ENCODE measurements around the gene RTEL1.
A peak's percentile ranks its signal among the peaks of the same experiment; 100 is the strongest.

RTEL1 gene

GRCh38 chr20:63651942-63652191 is 6.2 kb upstream of the RTEL1 start:
- Histone ChIP-seq H4K8ac (ENCODE audit: low read depth, low read length) (no peak overlapping the region), H3K79me2 (ENCODE audit: control insufficient read depth, insufficient read depth, low read length) (no peaks in the 10 kb centered on the region), H2BK15ac (replicated peaks; ENCODE audit: low read depth) (no peak overlapping the region), H2AK5ac (ENCODE audit: low read length) (no peak overlapping the region), H2BK5ac (ENCODE audit: low read length) (no peak overlapping the region), H3K4ac (ENCODE audit: low read depth, low read length) (no peak overlapping the region), H3K18ac (ENCODE audit: low read length) (no peak overlapping the region), H3K4me2 (ENCODE audit: low read length) (peak overlapping the region; percentile 23), H3K23ac (ENCODE audit: low read length) (no peak overlapping the region), H3K27ac (ENCODE audit: low read depth, low read length) (no peak overlapping the region), H3K4me3 (ENCODE audit: low read length) (no peak overlapping the region), H3K27me3 (ENCODE audit: insufficient read depth, low read length, poor library complexity) (no peaks in the 10 kb centered on the region), H4K5ac (ENCODE audit: low read length) (no peak overlapping the region), H3K9ac (ENCODE audit: low read length) (peak overlapping the region; percentile 48), H3K79me1 (ENCODE audit: low read length) (no peaks in the 10 kb centered on the region), H2BK120ac (ENCODE audit: low read depth, low read length) (no peak overlapping the region), H3K36me3 (ENCODE audit: control insufficient read depth, insufficient read depth, low read length) (no peaks in the 10 kb centered on the region), H3K56ac (ENCODE audit: low read length) (peak overlapping the region; percentile 73), H3K4me1 (ENCODE audit: control insufficient read depth, low read depth, low read length) (peaks cover 3% of the 10 kb centered on the region)
- WGBS (ENCODE audit: extremely low coverage, insufficient coverage, low lambda C conversion rate) = no CpG with 5 or more reads among the region's 11 CpGs
- DNase-seq = no peak

- no peak overlapping the region for H2BK15ac ChIP-seq (replicated peaks; ENCODE audit: low read depth)
- no peaks in the 10 kb centered on the region for H3K79me1 ChIP-seq (ENCODE audit: low read length)
- H3K23ac ChIP-seq (ENCODE audit: low read length) = no peak overlapping the region
- H3K4me3 ChIP-seq (ENCODE audit: low read length) = peak overlapping the region; percentile 42
- no peak overlapping the region for H2BK5ac ChIP-seq (ENCODE audit: low read length)
- peak; percentile 51 for DNase-seq
- no peak overlapping the region for H2BK120ac ChIP-seq (ENCODE audit: low read depth, low read length)
- no peak overlapping the region for H2AK5ac ChIP-seq (ENCODE audit: low read length)
- no peaks in the 10 kb centered on the region for H3K79me2 ChIP-seq (ENCODE audit: control insufficient read depth, insufficient read depth, low read length)
- H3K4me2 ChIP-seq (ENCODE audit: low read length) = peak overlapping the region; percentile 67
- H3K36me3 ChIP-seq (ENCODE audit: control insufficient read depth, insufficient read depth, low read length) = no peaks in the 10 kb centered on the region
- no peak overlapping the region for H3K18ac ChIP-seq (ENCODE audit: low read length)
- H4K8ac ChIP-seq (ENCODE audit: low read depth, low read length) = no peak overlapping the region
- H3K27ac ChIP-seq (ENCODE audit: low read depth, low read length) = no peak overlapping the region
- H3K4ac ChIP-seq (ENCODE audit: low read depth, low read length) = no peak overlapping the region
- H3K27me3 ChIP-seq (ENCODE audit: insufficient read depth, low read length, poor library complexity) = no peaks in the 10 kb centered on the region
- H3K4me1 ChIP-seq (ENCODE audit: control insufficient read depth, low read depth, low read length) = peaks cover 3% of the 10 kb centered on the region
- no peak overlapping the region for H4K5ac ChIP-seq (ENCODE audit: low read length)
- no CpG with 5 or more reads among the region's 91 CpGs for WGBS (ENCODE audit: extremely low coverage, insufficient coverage, low lambda C conversion rate)
- H3K9ac ChIP-seq (ENCODE audit: low read length) = peak overlapping the region; percentile 65
- H3K56ac ChIP-seq (ENCODE audit: low read length) = peak overlapping the region; percentile 73
These were observed 5.7 kb upstream of the RTEL1 start for GRCh38 chr20:63652192-63652980.

- Histone ChIP-seq H3K4ac (ENCODE audit: low read depth, low read length) (peak within 1 kb of the TSS; percentile 39), H3K4me3 (ENCODE audit: low read length) (peak within 1 kb of the TSS; percentile 42), H3K79me2 (ENCODE audit: control insufficient read depth, insufficient read depth, low read length) (no peaks in the 10 kb centered on the region), H3K23ac (ENCODE audit: low read length) (no peak within 1 kb of the TSS), H3K4me2 (ENCODE audit: low read length) (peak within 1 kb of the TSS; percentile 67), H3K27me3 (ENCODE audit: insufficient read depth, low read length, poor library complexity) (no peaks in the 10 kb centered on the region), H2BK15ac (replicated peaks; ENCODE audit: low read depth) (no peak within 1 kb of the TSS), H3K18ac (ENCODE audit: low read length) (no peak within 1 kb of the TSS), H2BK120ac (ENCODE audit: low read depth, low read length) (no peak within 1 kb of the TSS), H2BK5ac (ENCODE audit: low read length) (peak within 1 kb of the TSS; percentile 10), H3K36me3 (ENCODE audit: control insufficient read depth, insufficient read depth, low read length) (no peaks in the 10 kb centered on the region), H4K8ac (ENCODE audit: low read depth, low read length) (no peak within 1 kb of the TSS), H3K9ac (ENCODE audit: low read length) (peak within 1 kb of the TSS; percentile 85), H4K5ac (ENCODE audit: low read length) (no peak within 1 kb of the TSS), H2AK5ac (ENCODE audit: low read length) (no peak within 1 kb of the TSS), H3K79me1 (ENCODE audit: low read length) (no peaks in the 10 kb centered on the region), H3K4me1 (ENCODE audit: control insufficient read depth, low read depth, low read length) (peaks cover 3% of the 10 kb centered on the region), H3K27ac (ENCODE audit: low read depth, low read length) (no peak within 1 kb of the TSS), H3K56ac (ENCODE audit: low read length) (peak within 1 kb of the TSS; percentile 86)
- WGBS (ENCODE audit: extremely low coverage, insufficient coverage, low lambda C conversion rate) = no CpG with 5 or more reads among the region's 73 CpGs
- DNase-seq = peak; percentile 97
These were observed 4.8 kb upstream of the RTEL1 start, which contains the start of gene STMN3 for GRCh38 chr20:63653041-63653973. STMN3 (minus strand) TSS chr20:63653424; CDS start chr20:63653345, 79 bp downstream.

- Histone ChIP-seq H2BK120ac (ENCODE audit: low read depth, low read length) (no peak overlapping the region), H3K79me1 (ENCODE audit: low read length) (peaks cover 4% of the 10 kb centered on the region), H3K27ac (ENCODE audit: low read depth, low read length) (no peak overlapping the region), H3K36me3 (ENCODE audit: control insufficient read depth, insufficient read depth, low read length) (no peaks in the 10 kb centered on the region), H3K9ac (ENCODE audit: low read length) (peak overlapping the region; percentile 85), H3K4ac (ENCODE audit: low read depth, low read length) (peak overlapping the region; percentile 39), H2AK5ac (ENCODE audit: low read length) (no peak overlapping the region), H4K5ac (ENCODE audit: low read length) (no peak overlapping the region), H4K8ac (ENCODE audit: low read depth, low read length) (no peak overlapping the region), H3K27me3 (ENCODE audit: insufficient read depth, low read length, poor library complexity) (no peaks in the 10 kb centered on the region), H3K56ac (ENCODE audit: low read length) (peak overlapping the region; percentile 86), H3K4me2 (ENCODE audit: low read length) (peak overlapping the region; percentile 25), H3K79me2 (ENCODE audit: control insufficient read depth, insufficient read depth, low read length) (no peaks in the 10 kb centered on the region), H3K18ac (ENCODE audit: low read length) (no peak overlapping the region), H2BK15ac (replicated peaks; ENCODE audit: low read depth) (no peak overlapping the region), H3K4me1 (ENCODE audit: control insufficient read depth, low read depth, low read length) (peaks cover 4% of the 10 kb centered on the region), H2BK5ac (ENCODE audit: low read length) (no peak overlapping the region), H3K23ac (ENCODE audit: low read length) (no peak overlapping the region), H3K4me3 (ENCODE audit: low read length) (no peak overlapping the region)
- no CpG with 5 or more reads among the region's 15 CpGs for WGBS (ENCODE audit: extremely low coverage, insufficient coverage, low lambda C conversion rate)
- DNase-seq = no peak
These were observed 4.0 kb upstream of the RTEL1 start for GRCh38 chr20:63653974-63654668.

GRCh38 chr20:63655249-63655648 is 2.9 kb upstream of the RTEL1 start:
- Histone ChIP-seq H4K8ac (ENCODE audit: low read depth, low read length) (no peak overlapping the region), H3K4me2 (ENCODE audit: low read length) (no peak overlapping the region), H3K23ac (ENCODE audit: low read length) (no peak overlapping the region), H2BK15ac (replicated peaks; ENCODE audit: low read depth) (no peak overlapping the region), H3K4ac (ENCODE audit: low read depth, low read length) (no peak overlapping the region), H3K4me3 (ENCODE audit: low read length) (no peak overlapping the region), H3K27me3 (ENCODE audit: insufficient read depth, low read length, poor library complexity) (no peaks in the 10 kb centered on the region), H2AK5ac (ENCODE audit: low read length) (no peak overlapping the region), H2BK120ac (ENCODE audit: low read depth, low read length) (no peak overlapping the region), H3K79me2 (ENCODE audit: control insufficient read depth, insufficient read depth, low read length) (no peaks in the 10 kb centered on the region), H2BK5ac (ENCODE audit: low read length) (no peak overlapping the region), H3K56ac (ENCODE audit: low read length) (no peak overlapping the region), H3K27ac (ENCODE audit: low read depth, low read length) (no peak overlapping the region), H3K79me1 (ENCODE audit: low read length) (peaks cover 7% of the 10 kb centered on the region), H4K5ac (ENCODE audit: low read length) (no peak overlapping the region), H3K9ac (ENCODE audit: low read length) (no peak overlapping the region), H3K18ac (ENCODE audit: low read length) (no peak overlapping the region), H3K36me3 (ENCODE audit: control insufficient read depth, insufficient read depth, low read length) (no peaks in the 10 kb centered on the region), H3K4me1 (ENCODE audit: control insufficient read depth, low read depth, low read length) (peaks cover 5% of the 10 kb centered on the region)
- no peak for DNase-seq
- WGBS (ENCODE audit: extremely low coverage, insufficient coverage, low lambda C conversion rate) = no CpG with 5 or more reads among the region's 4 CpGs

Data from mesendoderm (in vitro differentiated cells).